Neural cell (in vitro differentiated cells): ENCODE data around the gene LZTFL1. TPM values are rescaled to one million over a fixed set of nuclear protein-coding genes. Genes with fewer than 3 reads are reported as not detected.

ENCODE experiments used
- H2AFZ ChIP-seq: fragments of 200-600, 300-800 bp; sonication (generic), shearing (Covaris generic); 2 replicates; pipeline ENCODE4 v1.6.0; 2014; ENCODE audit warnings: low read depth, mild to moderate bottlenecking, antibody characterized with exemption, low read length, moderate library complexity
- H3F3A ChIP-seq: fragments of 200-600 bp; shearing (Covaris generic); 2 replicates; pipeline ENCODE4 v1.6.1; 2016; ENCODE audit warnings: mild to moderate bottlenecking, moderate library complexity, mixed read lengths, antibody characterized with exemption, low read length; ENCODE audit not compliant: insufficient read depth, poor library complexity, severe bottlenecking
- H3K27ac ChIP-seq: fragments of 200-600, 300-800 bp; sonication (generic), shearing (Covaris generic); 2 replicates; pipeline ENCODE4 v1.5.1; 2014; ENCODE audit warnings: mild to moderate bottlenecking, low read length, moderate library complexity
- H3K27me3 ChIP-seq: fragments of 300-800, 200-600 bp; sonication (generic), shearing (Covaris generic); 2 replicates; pipeline ENCODE4 v1.6.0; 2014; ENCODE audit warnings: mild to moderate bottlenecking, low read depth, low read length, moderate library complexity; ENCODE audit not compliant: insufficient read depth
- H3K36me3 ChIP-seq: fragments of 300-800, 200-600 bp; sonication (generic), shearing (Covaris generic); 2 replicates; pipeline ENCODE4 v1.5.1; 2014; ENCODE audit warnings: mild to moderate bottlenecking, antibody characterized with exemption, low read length, moderate library complexity; ENCODE audit not compliant: insufficient read depth
- H3K4me2 ChIP-seq: fragments of 300-800, 200-600 bp; sonication (generic), shearing (Covaris generic); 2 replicates; pipeline ENCODE4 v1.6.0; 2014; ENCODE audit warnings: mild to moderate bottlenecking, low read length
- H3K4me3 ChIP-seq: fragments of 300-800, 200-600 bp; sonication (generic), shearing (Covaris generic); 2 replicates; pipeline ENCODE4 v1.5.1; 2014; ENCODE audit warnings: mild to moderate bottlenecking, low read length, moderate library complexity
- H3K79me2 ChIP-seq: fragments of 200-600 bp; shearing (Covaris generic); replicated peaks from 2 replicates; pipeline ENCODE4 v1.6.0; 2014; ENCODE audit warnings: mild to moderate bottlenecking, low read length, moderate library complexity; ENCODE audit not compliant: insufficient read depth
- H3K9ac ChIP-seq: fragments of 300-800, 200-600 bp; sonication (generic), shearing (Covaris generic); 2 replicates; pipeline ENCODE4 v1.6.1; 2016; ENCODE audit warnings: mild to moderate bottlenecking, low read length, mixed read lengths
- H3K9me2 ChIP-seq: fragments of 200-600 bp; shearing (Covaris generic); 2 replicates; pipeline ENCODE4 v1.6.1; 2016; ENCODE audit warnings: mild to moderate bottlenecking, low read length, mixed read lengths; ENCODE audit not compliant: insufficient read depth
- H3K9me3 ChIP-seq: fragments of 200-600, 300-800 bp; sonication (generic), shearing (Covaris generic); 2 replicates; pipeline ENCODE4 v1.6.1; 2016; ENCODE audit warnings: mild to moderate bottlenecking, mixed run types, low read length, moderate library complexity, mixed read lengths
- H4K20me1 ChIP-seq: fragments of 200-600 bp; shearing (Covaris generic); 2 replicates; pipeline ENCODE4 v1.6.1; 2016; ENCODE audit warnings: mild to moderate bottlenecking, mixed run types; ENCODE audit not compliant: insufficient read depth
- CTCF ChIP-seq: fragments of 450-650 bp; IDR thresholded peaks from 2 replicates; pipeline ENCODE4 v1.5.1; 2014; ENCODE audit warnings: antibody characterized with exemption, mild to moderate bottlenecking, moderate library complexity; ENCODE audit not compliant: poor library complexity, severe bottlenecking
- EP300 ChIP-seq: fragments of 450-650 bp; conservative IDR thresholded peaks from 2 replicates; pipeline ENCODE4 v1.6.1; 2014; ENCODE audit warnings: antibody characterized with exemption, mild to moderate bottlenecking, moderate library complexity; ENCODE audit not compliant: poor library complexity, severe bottlenecking
- EZH2 ChIP-seq: fragments of 200-600, 300-800 bp; shearing (Covaris generic), sonication (generic); IDR thresholded peaks from 2 replicates; pipeline ENCODE4 v1.6.1; 2014; ENCODE audit warnings: antibody characterized with exemption, low read length, borderline replicate concordance, mild to moderate bottlenecking; ENCODE audit not compliant: insufficient read depth, poor library complexity, severe bottlenecking
- MXI1 ChIP-seq: fragments of 450-650 bp; conservative IDR thresholded peaks from 2 replicates; pipeline ENCODE4 v1.6.1; 2014; ENCODE audit warnings: antibody characterized with exemption, mild to moderate bottlenecking; ENCODE audit not compliant: poor library complexity, severe bottlenecking
- POLR2AphosphoS5 ChIP-seq: IDR thresholded peaks from 2 replicates; pipeline ENCODE4 v1.6.1; 2012
- RAD21 ChIP-seq: fragments of 450-650 bp; conservative IDR thresholded peaks from 2 replicates; pipeline ENCODE4 v1.6.1; 2014; ENCODE audit warnings: antibody characterized with exemption, mild to moderate bottlenecking, moderate library complexity
- REST ChIP-seq: IDR thresholded peaks from 2 replicates; pipeline ENCODE4 v1.6.1; 2012; ENCODE audit warnings: borderline replicate concordance
- SMC3 ChIP-seq: fragments of 450-650 bp; conservative IDR thresholded peaks from 2 replicates; pipeline ENCODE4 v1.6.1; 2014; ENCODE audit warnings: antibody characterized with exemption, mild to moderate bottlenecking, moderate library complexity; ENCODE audit not compliant: poor library complexity
- TAF1 ChIP-seq: IDR thresholded peaks from 2 replicates; pipeline ENCODE4 v1.6.1; 2012; ENCODE audit warnings: low read depth
- polyA plus RNA-seq: library from polyadenylated mRNA; depleted of rRNA; stranded (reverse); fragments of >200 nt; gene quantifications from 2 replicates; pipeline ENCODE4 v1.2.3, GENCODE V29; 2014

LZTFL1 gene
- polyA plus RNA-seq, 1 donor from 2014 or later, result 26.8 TPM

- Histone ChIP-seq H3K9ac (no peak overlapping the region), H3K27me3 (no peaks in the 10 kb centered on the region), H3F3A (no peaks in the 10 kb centered on the region), H3K79me2 (no peaks in the 10 kb centered on the region), H4K20me1 (no peaks in the 10 kb centered on the region), H3K27ac (no peak overlapping the region), H3K4me3 (no peak overlapping the region), H3K9me3 (no peaks in the 10 kb centered on the region), H3K9me2 (no peaks in the 10 kb centered on the region), H2AFZ (no peak overlapping the region), H3K36me3 (no peaks in the 10 kb centered on the region), H3K4me2 (no peak overlapping the region)
- TF ChIP-seq EP300, result no peak
- no peak for TF ChIP-seq REST
- TF ChIP-seq TAF1, result no peak
- no peak for TF ChIP-seq CTCF
- TF ChIP-seq SMC3, result no peak
- no peak for TF ChIP-seq EZH2
- TF ChIP-seq RAD21, result no peak
- TF ChIP-seq POLR2AphosphoS5, result no peak
- no peak for TF ChIP-seq MXI1
Observed at GRCh38 chr3:45872569-45872968, 30.6 kb upstream of the LZTFL1 start.

- Histone ChIP-seq H3K4me2 (no peak overlapping the region), H3F3A (no peaks in the 10 kb centered on the region), H3K36me3 (no peaks in the 10 kb centered on the region), H3K27me3 (no peaks in the 10 kb centered on the region), H3K9ac (no peak overlapping the region), H2AFZ (no peak overlapping the region), H4K20me1 (no peaks in the 10 kb centered on the region), H3K79me2 (no peaks in the 10 kb centered on the region), H3K9me3 (no peaks in the 10 kb centered on the region), H3K9me2 (no peaks in the 10 kb centered on the region), H3K4me3 (no peak overlapping the region), H3K27ac (no peak overlapping the region)
- TF ChIP-seq TAF1 (no peak), REST (no peak), MXI1 (no peak)
Observed at GRCh38 chr3:45871780-45872179, 29.9 kb upstream of the LZTFL1 start.
